Left renal pelvis (tissue), 4 donors: ENCODE results near the gene KL. TPM values are rescaled to one million over a fixed set of nuclear protein-coding genes. Genes with fewer than 3 reads are reported as not detected.

ENCODE experiments used
- DNase-seq, 4 donors: peaks; one replicate each; pipeline ENCODE4 v3.0.0-alpha.2; 2013; ENCODE audit warnings: low read depth in 4 of 4, low spot score in 3 of 4
- polyA plus RNA-seq, 4 donors: library from polyadenylated mRNA; unstranded; fragments of 120-200 nt; gene quantifications; one replicate each; pipeline ENCODE4 v1.2.1, GENCODE V29; 2013; ENCODE audit not compliant: insufficient read length in 4 of 4

The KL gene
- polyA plus RNA-seq, 4 donors = 2.5 to 50.3 (median 40.6) TPM

GRCh38 chr13:33109271-33109697 lies 93.1 kb downstream of the KL start:
- no peak for DNase-seq

GRCh38 chr13:33109801-33110200 lies 93.6 kb downstream of the KL start:
- no peak for DNase-seq

- DNase-seq = no peak
Observed at GRCh38 chr13:33110386-33110712, 94.1 kb downstream of the KL start.

- DNase-seq = no peak
Observed at GRCh38 chr13:33110713-33111413, 94.6 kb downstream of the KL start.

- no peak for DNase-seq
Observed at GRCh38 chr13:33111414-33112110, 95.3 kb downstream of the KL start.

- DNase-seq = no peak
Observed at GRCh38 chr13:33112766-33113165, 96.5 kb downstream of the KL start.

- no peak for DNase-seq
Observed at GRCh38 chr13:33114146-33114545, 97.9 kb downstream of the KL start.

GRCh38 chr13:33115274-33115673 lies 99.1 kb downstream of the KL start:
- no peak for DNase-seq
